ENCODE data around the gene BPIFB1.

BPIFB1 gene

GRCh38 chr20:33328157-33329137, 45.4 kb downstream of the BPIFB1 start:
- DNase-seq (ENCODE audit: extremely low spot score), result no peak
- POLR2A ChIA-PET, result no interaction called here
- TF ChIP-seq PKNOX1 (IDR thresholded peaks at IDR 0.05), result no peak
- no peak for TF ChIP-seq SUZ12 (IDR thresholded peaks at IDR 0.05)
- TF ChIP-seq HDGF (IDR thresholded peaks at IDR 0.05; ENCODE audit: borderline replicate concordance), result no peak
- no peak for TF ChIP-seq FOXA1 (IDR thresholded peaks at IDR 0.05)
- TF ChIP-seq SP1 (IDR thresholded peaks at IDR 0.05), result no peak
- TF ChIP-seq BHLHE40 (IDR thresholded peaks at IDR 0.05; ENCODE audit: borderline replicate concordance), result no peak
- TF ChIP-seq ARNT (IDR thresholded peaks at IDR 0.05), result no peak
- no peak for TF ChIP-seq CTBP1 (IDR thresholded peaks at IDR 0.05; ENCODE audit: borderline replicate concordance)
- TF ChIP-seq ELF4 (IDR thresholded peaks at IDR 0.05), result no peak
- no peak for TF ChIP-seq ZNF384 (IDR thresholded peaks at IDR 0.05)
- TF ChIP-seq NFRKB (IDR thresholded peaks at IDR 0.05), result no peak
- TF ChIP-seq LEF1 (IDR thresholded peaks at IDR 0.05; ENCODE audit: borderline replicate concordance), result no peak
- TF ChIP-seq L3MBTL2 (conservative IDR thresholded peaks at IDR 0.05), result no peak
- CTCF ChIA-PET, result interaction anchor here (0.7 kb wide), 1 partner anchor 66 kb away, joined by 3 read pairs; no protein-coding TSS in a partner anchor

- POLR2A ChIA-PET, result no interaction called here
- DNase-seq (ENCODE audit: extremely low spot score), result no peak
- TF ChIP-seq PKNOX1 (IDR thresholded peaks at IDR 0.05), result no peak
- CTCF ChIA-PET, result no interaction called here
These were observed 50.0 kb downstream of the BPIFB1 start for GRCh38 chr20:33332905-33333456.

GRCh38 chr20:33333616-33334015, 50.6 kb downstream of the BPIFB1 start:
- no peak for TF ChIP-seq FOXA1 (IDR thresholded peaks at IDR 0.05)
- TF ChIP-seq LEF1 (IDR thresholded peaks at IDR 0.05; ENCODE audit: borderline replicate concordance), result no peak
- no peak for TF ChIP-seq FOXK2 (IDR thresholded peaks at IDR 0.05)
- no peak for DNase-seq (ENCODE audit: extremely low spot score)
- ChIA-PET POLR2A (no interaction called here), CTCF (no interaction called here)

GRCh38 chr20:33334111-33334510, 51.1 kb downstream of the BPIFB1 start:
- no peak for TF ChIP-seq BHLHE40 (IDR thresholded peaks at IDR 0.05; ENCODE audit: borderline replicate concordance)
- no peak for DNase-seq (ENCODE audit: extremely low spot score)
- ChIA-PET POLR2A (no interaction called here), CTCF (no interaction called here)

- no peak for DNase-seq (ENCODE audit: extremely low spot score)
- TF ChIP-seq SUZ12 (IDR thresholded peaks at IDR 0.05) (no peak), HDGF (IDR thresholded peaks at IDR 0.05; ENCODE audit: borderline replicate concordance) (no peak), PKNOX1 (IDR thresholded peaks at IDR 0.05) (no peak), L3MBTL2 (conservative IDR thresholded peaks at IDR 0.05) (no peak), SP1 (IDR thresholded peaks at IDR 0.05) (no peak), FOXA1 (IDR thresholded peaks at IDR 0.05) (no peak), ELF4 (IDR thresholded peaks at IDR 0.05) (no peak), TARDBP (IDR thresholded peaks at IDR 0.05) (no peak), FOXM1 (IDR thresholded peaks at IDR 0.05; ENCODE audit: borderline replicate concordance) (no peak), FOXK2 (IDR thresholded peaks at IDR 0.05) (no peak), NFRKB (IDR thresholded peaks at IDR 0.05) (no peak), LEF1 (IDR thresholded peaks at IDR 0.05; ENCODE audit: borderline replicate concordance) (no peak), ARNT (IDR thresholded peaks at IDR 0.05) (no peak), BHLHE40 (IDR thresholded peaks at IDR 0.05; ENCODE audit: borderline replicate concordance) (no peak)
- CTCF ChIA-PET, result no interaction called here
- POLR2A ChIA-PET, result no interaction called here
These were observed 53.4 kb downstream of the BPIFB1 start for GRCh38 chr20:33336375-33336774.

GRCh38 chr20:33337119-33337518, 54.1 kb downstream of the BPIFB1 start:
- POLR2A ChIA-PET, result no interaction called here

More at GRCh38 chr20:33337119-33337518, 54.1 kb downstream of the BPIFB1 start:
- CTCF ChIA-PET, result no interaction called here
- DNase-seq (ENCODE audit: extremely low spot score), result no peak
- no peak for TF ChIP-seq ZNF384 (IDR thresholded peaks at IDR 0.05)
- TF ChIP-seq PKNOX1 (IDR thresholded peaks at IDR 0.05), result no peak
- TF ChIP-seq SUZ12 (IDR thresholded peaks at IDR 0.05), result no peak
- TF ChIP-seq FOXK2 (IDR thresholded peaks at IDR 0.05), result no peak
- TF ChIP-seq CTBP1 (IDR thresholded peaks at IDR 0.05; ENCODE audit: borderline replicate concordance), result no peak
- TF ChIP-seq HDGF (IDR thresholded peaks at IDR 0.05; ENCODE audit: borderline replicate concordance), result no peak
- no peak for TF ChIP-seq FOXM1 (IDR thresholded peaks at IDR 0.05; ENCODE audit: borderline replicate concordance)

Measured in HEK293T (cell line).